GM23338 (cell line): ENCODE data around the gene OR52D1. TPM values are rescaled to one million over a fixed set of nuclear protein-coding genes. Genes with fewer than 3 reads are reported as not detected.

Source experiments
- ATAC-seq: fragments of 200-7000 bp; cut with Tn5 transposase; 3 replicates; pipeline ENCODE4 v1.9.1; 2020
- DNase-seq: peaks from one replicate; pipeline ENCODE4 v3.0.0-alpha.2; 2015; ENCODE audit warnings: low spot score
- H2AFZ ChIP-seq: fragments of 200-600 bp; sonication (generic); 2 replicates; pipeline ENCODE4 v1.8.0; 2016; ENCODE audit warnings: antibody characterized with exemption, mild to moderate bottlenecking, moderate library complexity
- H3F3A ChIP-seq: fragments of 200-600 bp; sonication (generic); replicated peaks from 2 replicates; pipeline ENCODE4 v1.8.0; 2017; ENCODE audit warnings: antibody characterized with exemption, mixed run types, low read depth
- H3K27ac ChIP-seq: fragments of 200-600 bp; sonication (generic); 2 replicates; pipeline ENCODE4 v1.6.1; 2016; ENCODE audit warnings: low read depth
- H3K27me3 ChIP-seq: fragments of 200-600 bp; sonication (generic); 2 replicates; pipeline ENCODE4 v1.8.0; 2016; ENCODE audit warnings: mild to moderate bottlenecking, mixed run types, moderate library complexity; ENCODE audit not compliant: insufficient read depth
- H3K36me3 ChIP-seq: fragments of 200-600 bp; sonication (generic); 2 replicates; pipeline ENCODE4 v1.8.0; 2016; ENCODE audit warnings: mild to moderate bottlenecking; ENCODE audit not compliant: insufficient read depth
- H3K4me1 ChIP-seq: fragments of 200-600 bp; sonication (generic); 2 replicates; pipeline ENCODE4 v1.8.0; 2016; ENCODE audit warnings: mild to moderate bottlenecking, moderate library complexity; ENCODE audit not compliant: insufficient read depth
- H3K4me2 ChIP-seq: fragments of 200-600 bp; sonication (generic); 2 replicates; pipeline ENCODE4 v1.7.1; 2017; ENCODE audit warnings: mixed run types
- H3K4me3 ChIP-seq: fragments of 200-600 bp; sonication (generic); 2 replicates; pipeline ENCODE4 v1.6.1; 2016; ENCODE audit warnings: mixed run types
- H3K79me2 ChIP-seq: fragments of 200-600 bp; sonication (generic); replicated peaks from 2 replicates; pipeline ENCODE4 v1.8.0; 2017; ENCODE audit warnings: mild to moderate bottlenecking; ENCODE audit not compliant: insufficient read depth
- H3K9me2 ChIP-seq: fragments of 200-600 bp; sonication (generic); 2 replicates; pipeline ENCODE4 v1.8.0; 2017; ENCODE audit not compliant: insufficient read depth
- H4K20me1 ChIP-seq: fragments of 200-600 bp; sonication (generic); replicated peaks from 2 replicates; pipeline ENCODE4 v1.8.0; 2017; ENCODE audit warnings: mild to moderate bottlenecking; ENCODE audit not compliant: insufficient read depth
- H3K27ac Mint-ChIP-seq: 2 replicates; pipeline ENCODE4 v1.8.0; 2020; ENCODE audit warnings: inconsistent platforms, mild to moderate bottlenecking, moderate library complexity, mixed read lengths
- H3K27me3 Mint-ChIP-seq: 3 replicates; pipeline ENCODE4 v1.8.0; 2022; ENCODE audit warnings: low read depth, mild to moderate bottlenecking, moderate library complexity, mixed read lengths, inconsistent platforms; ENCODE audit not compliant: insufficient read depth, poor library complexity
- H3K36me3 Mint-ChIP-seq: 3 replicates; pipeline ENCODE4 v1.8.0; 2021; ENCODE audit warnings: low read depth, mild to moderate bottlenecking, inconsistent platforms, moderate library complexity, mixed read lengths
- H3K4me1 Mint-ChIP-seq: 3 replicates; pipeline ENCODE4 v1.8.0; 2020; ENCODE audit warnings: mild to moderate bottlenecking, inconsistent platforms, mixed read lengths
- H3K4me3 Mint-ChIP-seq: 3 replicates; pipeline ENCODE4 v1.8.0; 2021; ENCODE audit warnings: moderate library complexity, mild to moderate bottlenecking, inconsistent platforms, mixed read lengths
- H3K9me3 Mint-ChIP-seq: 3 replicates; pipeline ENCODE4 v1.8.0; 2020; ENCODE audit warnings: moderate library complexity, mild to moderate bottlenecking, inconsistent platforms, mixed read lengths
- CTCF ChIP-seq, 2 experiments: fragments of 200-600 bp in 1 of 2; sonication (generic) in 1 of 2; conservative IDR thresholded peaks; 2 replicates each; pipeline versions ENCODE4 v1.5.1 to v1.6.1; 2016 to 2017; ENCODE audit warnings: antibody characterized with exemption in 2 of 2, low read depth in 2 of 2, mild to moderate bottlenecking in 2 of 2, moderate library complexity in 1 of 2
- ETS1 ChIP-seq: IDR thresholded peaks from 2 replicates; pipeline ENCODE4 v1.6.1; 2016; ENCODE audit warnings: antibody characterized with exemption
- EZH2 ChIP-seq: fragments of 200-600 bp; sonication (generic); IDR thresholded peaks from one replicate; pipeline ENCODE4 v1.8.0; 2017; ENCODE audit warnings: antibody characterized with exemption, mild to moderate bottlenecking, low read depth; ENCODE audit not compliant: unreplicated experiment
- EZH2phosphoT487 ChIP-seq: fragments of 200-600 bp; sonication (generic); IDR thresholded peaks from one replicate; pipeline ENCODE4 v1.8.1; 2018; ENCODE audit warnings: antibody characterized with exemption; ENCODE audit not compliant: unreplicated experiment
- JUNB ChIP-seq: IDR thresholded peaks from one replicate; pipeline ENCODE4 v1.6.1; 2016; ENCODE audit warnings: antibody characterized with exemption; ENCODE audit not compliant: unreplicated experiment
- NANOG ChIP-seq: IDR thresholded peaks from 2 replicates; pipeline ENCODE4 v1.6.1; 2016; ENCODE audit warnings: antibody characterized with exemption, borderline replicate concordance
- REST ChIP-seq: IDR thresholded peaks from one replicate; pipeline ENCODE4 v1.6.1; 2018; ENCODE audit warnings: antibody characterized with exemption; ENCODE audit not compliant: unreplicated experiment
- ZNF114 ChIP-seq: fragments of 250-450 bp; sonication (Bioruptor Pico); IDR thresholded peaks from 2 replicates; pipeline ENCODE4 v1.5.0; 2020; ENCODE audit warnings: mild to moderate bottlenecking, moderate library complexity
- polyA plus RNA-seq: library from polyadenylated mRNA; unstranded; fragments of >200 nt; fragmentation: Nextera tagmentation; extraction: Ambion mirVana; gene quantifications from 2 replicates; pipeline ENCODE4 v1.2.1, GENCODE V29; 2016
- total RNA-seq: library from RNA; depleted of rRNA; stranded (reverse); fragments of >200 nt; shearing (Covaris generic); gene quantifications from 2 replicates; pipeline ENCODE4 v1.2.3, GENCODE V29; 2014

The OR52D1 gene
- total and polyA plus RNA-seq, 2 experiments from 2014 or later: not detected

- Mint-ChIP-seq H3K36me3 (no peaks in the 10 kb centered on the region), H3K27ac (0 out of 2 replicates have a peak overlapping the region, but pooled peaks have one; percentile 21), H3K27me3 (no peaks in the 10 kb centered on the region), H3K9me3 (peaks cover under 1% of the 10 kb centered on the region; the same call in 1 of the 3 replicates), H3K4me3 (no peak overlapping the region), H3K4me1 (no peaks in the 10 kb centered on the region)
- no peak overlapping the region for H3K4me3 ChIP-seq
- H4K20me1 ChIP-seq: no peaks in the 10 kb centered on the region
- H3K9me2 ChIP-seq: 0 out of 2 replicates have a peak, but pooled peaks cover 8% of the 10 kb centered on the region
- H3K27ac ChIP-seq: no peak overlapping the region
- no peak for ATAC-seq
- H3K79me2 ChIP-seq: no peaks in the 10 kb centered on the region
- no peak overlapping the region for H2AFZ ChIP-seq
- no peak overlapping the region for H3K4me2 ChIP-seq
- no peaks in the 10 kb centered on the region for H3F3A ChIP-seq
- no peak for DNase-seq
- no peak for TF ChIP-seq ZNF114 (CRISPR knock-in tag)
- TF ChIP-seq REST: no peak
- TF ChIP-seq ETS1: no peak
- no peak for TF ChIP-seq EZH2
- TF ChIP-seq JUNB: no peak
- TF ChIP-seq EZH2phosphoT487: no peak
- no peaks in the 10 kb centered on the region for H3K4me1 ChIP-seq
- no peaks in the 10 kb centered on the region for H3K27me3 ChIP-seq
- no peaks in the 10 kb centered on the region for H3K36me3 ChIP-seq
These were observed 42.8 kb downstream of the OR52D1 start for GRCh38 chr11:5531053-5531831.

- ATAC-seq: no peak
- H3K36me3 ChIP-seq: no peaks in the 10 kb centered on the region
- Mint-ChIP-seq H3K9me3 (peaks cover 3% of the 10 kb centered on the region; the same call in 1 of the 3 replicates), H3K4me3 (no peak overlapping the region), H3K27ac (no peak overlapping the region), H3K4me1 (no peaks in the 10 kb centered on the region), H3K36me3 (no peaks in the 10 kb centered on the region), H3K27me3 (no peaks in the 10 kb centered on the region)
- no peak overlapping the region for H2AFZ ChIP-seq
- H3K4me3 ChIP-seq: no peak overlapping the region
- 0 out of 2 replicates have a peak, but pooled peaks cover 6% of the 10 kb centered on the region for H3K9me2 ChIP-seq
- no peak overlapping the region for H3K4me2 ChIP-seq
- H3K27me3 ChIP-seq: no peaks in the 10 kb centered on the region
- H4K20me1 ChIP-seq: no peaks in the 10 kb centered on the region
- no peak for DNase-seq
- H3K27ac ChIP-seq: no peak overlapping the region
- H3K79me2 ChIP-seq: no peaks in the 10 kb centered on the region
- H3K4me1 ChIP-seq: no peaks in the 10 kb centered on the region
- H3F3A ChIP-seq: no peaks in the 10 kb centered on the region
- no peak for TF ChIP-seq ZNF114 (CRISPR knock-in tag)
- TF ChIP-seq EZH2: no peak
- no peak for TF ChIP-seq NANOG
- no peak for TF ChIP-seq REST
- no peak for TF ChIP-seq ETS1
- TF ChIP-seq CTCF (conservative IDR thresholded peaks at IDR 0.05; ENCODE audit: low read depth in 2 of 2): no peak
- no peak for TF ChIP-seq EZH2phosphoT487
These were observed 45.6 kb downstream of the OR52D1 start for GRCh38 chr11:5534046-5534445.
